Omental fat pad (tissue), 4 donors: ENCODE results near the gene ZNF385A. TPM values are rescaled to one million over a fixed set of nuclear protein-coding genes. Genes with fewer than 3 reads are reported as not detected.

Experiments used
- ATAC-seq: fragments of 150-250 bp; one replicate; pipeline ENCODE4 v1.9.1; 2016; ENCODE audit warnings: mild to moderate bottlenecking, moderate library complexity; ENCODE audit not compliant: low FRiP score
- DNase-seq: peaks from one replicate; pipeline ENCODE4 v3.0.0-alpha.2; 2019; ENCODE audit warnings: low spot score
- CTCF ChIP-seq, 3 donors: fragments of 450-650 bp; IDR thresholded peaks; one replicate each; pipeline ENCODE4 v1.5.1; 2016 to 2017; ENCODE audit warnings: antibody characterized with exemption in 3 of 3, mild to moderate bottlenecking in 3 of 3, moderate library complexity in 2 of 3
- total RNA-seq, 4 donors: library from RNA; depleted of rRNA; stranded (reverse); fragments of >200 nt; gene quantifications; one replicate each; pipeline ENCODE4 v1.1.0, GENCODE V29; 2016

ZNF385A gene, protein sequence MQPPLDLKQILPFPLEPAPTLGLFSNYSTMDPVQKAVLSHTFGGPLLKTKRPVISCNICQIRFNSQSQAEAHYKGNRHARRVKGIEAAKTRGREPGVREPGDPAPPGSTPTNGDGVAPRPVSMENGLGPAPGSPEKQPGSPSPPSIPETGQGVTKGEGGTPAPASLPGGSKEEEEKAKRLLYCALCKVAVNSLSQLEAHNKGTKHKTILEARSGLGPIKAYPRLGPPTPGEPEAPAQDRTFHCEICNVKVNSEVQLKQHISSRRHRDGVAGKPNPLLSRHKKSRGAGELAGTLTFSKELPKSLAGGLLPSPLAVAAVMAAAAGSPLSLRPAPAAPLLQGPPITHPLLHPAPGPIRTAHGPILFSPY
- 10 to 100 TPM in 3 of 4 donors, 1 to 10 TPM in 1; 9.5 to 36.3 (median 21.8) TPM for total RNA-seq

DNA sequence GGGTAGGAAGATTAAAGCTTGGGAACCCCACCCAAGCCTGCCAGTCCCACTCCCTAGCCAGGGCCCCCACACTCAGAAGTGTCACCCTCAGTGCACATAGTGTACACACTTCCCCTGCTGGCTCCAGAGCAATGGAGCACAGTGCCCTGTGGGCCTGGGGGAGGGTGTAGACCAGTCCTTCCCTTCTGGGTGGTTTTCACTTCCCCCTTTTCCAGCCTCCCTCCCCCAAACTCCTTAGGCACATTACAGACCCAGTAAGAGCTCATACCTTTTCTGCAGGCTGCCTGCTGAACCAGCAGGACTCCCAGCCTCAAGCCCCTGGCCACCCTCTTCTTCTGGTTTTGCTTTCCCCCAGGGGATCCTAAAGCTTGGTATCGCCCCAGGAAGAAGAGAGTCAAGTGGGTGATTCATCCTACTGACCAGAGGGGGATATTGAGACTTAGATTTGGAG lies at the start of gene ZNF385A:
ZNF385A (minus strand) TSS at position 143 of the 451 bp plus-strand sequence. CDS start 219 bp downstream, outside the sequence.
- ATAC-seq (no peak), DNase-seq (no peak)
- no peak for TF ChIP-seq CTCF (IDR thresholded peaks at IDR 0.05)

DNA sequence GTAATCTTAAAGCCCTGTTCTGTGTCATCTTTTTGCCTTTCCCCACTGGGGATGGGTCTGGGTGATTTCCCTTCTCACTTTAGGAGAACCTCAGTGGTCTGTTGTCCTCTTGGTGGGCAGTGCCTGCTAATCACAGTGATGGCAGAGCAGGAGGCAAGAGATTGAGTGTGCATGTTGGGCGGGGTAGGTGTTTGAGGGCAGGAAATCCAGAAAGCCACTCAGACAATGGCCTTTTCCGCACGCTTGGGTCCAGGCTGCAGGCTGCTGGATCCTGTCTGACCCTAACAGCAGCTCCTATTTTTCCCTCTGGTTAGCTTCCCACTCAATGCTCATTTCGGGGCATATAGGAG lies 48.3 kb upstream of the ZNF385A start:
- TF ChIP-seq CTCF (IDR thresholded peaks at IDR 0.05), result no peak
- peak; percentile 25 for ATAC-seq
- DNase-seq, result no peak

GRCh38 chr12:54431911-54432814 lies 47.6 kb upstream of the ZNF385A start:
- ATAC-seq, result peak; percentile 92
- TF ChIP-seq CTCF (IDR thresholded peaks at IDR 0.05), result no peak

DNA sequence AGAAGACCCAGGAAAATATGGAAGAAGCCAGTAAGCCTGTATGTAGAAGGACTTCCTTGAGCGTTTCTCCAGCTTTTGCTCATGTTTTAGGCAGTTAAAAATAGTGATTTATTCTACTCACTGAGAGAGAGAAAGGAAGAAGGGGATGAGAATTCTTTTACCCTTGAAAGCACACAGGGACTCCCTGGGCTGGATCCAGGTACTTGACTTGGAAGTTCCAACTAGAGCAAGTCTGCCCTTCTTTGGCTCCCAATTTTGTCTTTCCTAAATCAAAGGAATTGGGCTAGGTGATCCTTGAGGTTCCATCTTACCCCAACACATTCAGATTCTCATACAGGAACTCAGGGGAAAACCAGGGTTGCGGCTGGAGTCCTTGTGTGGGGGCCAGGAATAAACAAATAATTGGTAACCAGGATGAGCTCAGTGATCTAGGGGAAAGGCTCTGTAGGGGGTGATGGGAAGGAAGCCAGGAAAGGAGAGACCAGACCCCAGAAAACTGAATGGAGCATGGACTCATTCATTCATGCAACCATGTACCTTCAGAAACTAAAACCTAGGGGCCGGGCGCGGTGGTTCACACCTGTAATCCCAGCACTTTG lies 46.0 kb upstream of the ZNF385A start:
- ATAC-seq (no peak), DNase-seq (no peak)
- no peak for TF ChIP-seq CTCF (IDR thresholded peaks at IDR 0.05)

More at GRCh38 chr12:54431911-54432814, 47.6 kb upstream of the ZNF385A start:
- peak; percentile 70 for DNase-seq

DNA sequence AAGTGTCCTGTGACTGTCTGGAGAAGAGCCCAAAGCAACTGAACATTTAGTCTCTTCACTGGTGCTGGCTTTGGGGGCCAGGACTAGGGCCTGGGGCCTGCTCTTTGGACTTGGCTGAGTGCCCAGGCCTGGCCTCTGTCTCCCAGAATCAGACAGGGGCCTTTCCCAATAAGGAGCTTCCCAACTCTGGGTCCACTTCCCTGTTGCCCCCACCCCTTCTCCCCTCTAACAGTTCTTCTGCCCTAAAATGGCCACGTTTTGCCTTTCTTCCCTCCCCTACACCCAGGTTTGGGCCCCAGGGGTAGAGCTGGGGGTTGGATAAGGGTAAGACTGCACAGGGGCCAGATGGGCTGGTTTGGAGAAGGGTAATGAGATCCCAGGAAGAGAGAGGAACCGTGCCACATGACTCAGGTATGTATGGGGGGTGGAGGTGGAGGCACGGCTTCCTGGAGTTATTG lies 44.5 kb upstream of the ZNF385A start:
- no peak for DNase-seq
- no peak for TF ChIP-seq CTCF (IDR thresholded peaks at IDR 0.05)
- no peak for ATAC-seq

DNA sequence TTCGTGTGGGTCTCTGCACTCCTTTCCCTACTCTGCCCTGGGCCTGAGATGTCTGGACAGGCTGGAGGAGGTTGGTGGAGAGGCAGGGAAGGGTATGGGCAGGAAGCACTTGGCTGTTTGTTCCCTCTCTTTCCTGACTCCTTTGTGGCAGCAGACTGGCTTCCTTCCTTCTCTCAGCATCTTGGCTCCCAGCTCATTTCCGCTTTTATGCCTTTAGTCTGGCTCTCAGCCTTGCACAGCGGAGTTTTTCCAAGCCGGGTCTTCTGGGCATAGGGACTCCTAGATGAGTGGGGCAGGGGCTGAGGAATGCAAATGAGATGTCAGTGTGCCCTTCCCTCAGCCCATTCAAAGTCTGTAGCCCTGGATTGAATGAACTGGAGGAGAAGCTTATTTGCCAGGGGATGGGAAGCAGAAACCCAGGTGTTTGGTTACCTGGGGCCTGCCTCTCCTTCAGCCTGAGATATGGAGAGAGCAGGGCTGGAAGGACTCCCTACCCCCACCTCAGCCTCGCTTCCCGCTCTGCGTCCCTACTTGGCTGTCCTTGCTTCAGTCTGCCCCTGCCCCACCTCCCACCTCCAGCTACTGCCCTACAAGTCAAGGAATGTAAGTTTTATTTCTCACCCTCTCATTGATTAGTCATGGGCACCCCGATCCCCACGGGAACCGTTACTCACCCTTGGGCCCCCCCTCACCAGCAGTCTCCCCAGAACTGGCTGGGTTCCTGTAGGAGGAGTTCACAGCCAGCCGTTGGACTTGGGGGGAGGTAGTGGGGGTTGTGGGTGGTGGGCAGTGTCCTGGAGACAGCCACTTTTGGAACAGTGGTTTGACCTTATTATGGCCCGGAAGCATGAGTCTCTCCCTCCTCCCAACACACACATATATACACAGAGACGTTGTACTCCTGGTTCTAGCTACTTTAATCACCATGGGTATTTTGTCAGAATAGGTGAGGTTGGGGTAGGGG lies 43.8 kb upstream of the ZNF385A start:
- TF ChIP-seq CTCF (IDR thresholded peaks at IDR 0.05), result no peak
- ATAC-seq, result peak; percentile 8
- no peak for DNase-seq
